IMR-90 (cell line): ENCODE data around the gene CMPK2. TPM values are rescaled to one million over a fixed set of nuclear protein-coding genes. Genes with fewer than 3 reads are reported as not detected.

ENCODE experiments used
- ATAC-seq: fragments of 200-7000 bp; cut with Tn5 transposase; 2 replicates; pipeline ENCODE4 v1.9.1; 2020; ENCODE audit warnings: low read depth, mild to moderate bottlenecking, moderate library complexity
- BruUV-seq: library from RNA; stranded (reverse); fragments of 400-500 nt; replicated peaks from 2 replicates; lab custom pipeline; 2021; lab: Mats Ljungman, UMichigan
- CTCF ChIA-PET: fragments of 300-600 bp; formaldehyde crosslinking; extraction: SDS; loops from one replicate; lab custom pipeline; 2021; ENCODE audit warnings: antibody characterized with exemption; lab: Yijun Ruan, JAX
- POLR2A ChIA-PET: fragments of 300-600 bp; sonication (Branson Sonifier 250); formaldehyde crosslinking; loops from one replicate; lab custom pipeline; 2022; ENCODE audit warnings: antibody characterized with exemption; ENCODE audit not compliant: unreplicated experiment; lab: Charles Lee
- DNase-seq: peaks from one replicate; pipeline ENCODE4 v3.0.0; 2013
- H2AFZ ChIP-seq: replicated peaks from 2 replicates; pipeline ENCODE3; 2013; ENCODE audit warnings: low read length, mild to moderate bottlenecking; ENCODE audit not compliant: poor library complexity
- H2AK5ac ChIP-seq: 2 replicates; pipeline ENCODE4 v1.6.1; 2013; ENCODE audit warnings: low read depth, low read length, inconsistent platforms
- H2AK9ac ChIP-seq: replicated peaks from 2 replicates; pipeline ENCODE3; 2013; ENCODE audit warnings: mild to moderate bottlenecking, low read depth, low read length, moderate library complexity; ENCODE audit not compliant: poor library complexity
- H2BK120ac ChIP-seq: 2 replicates; pipeline ENCODE4 v1.6.1; 2013; ENCODE audit warnings: low read depth, low read length, inconsistent platforms
- H2BK15ac ChIP-seq: 3 replicates; pipeline ENCODE4 v1.6.1; 2013; ENCODE audit warnings: low read depth, low read length, inconsistent platforms
- H2BK20ac ChIP-seq: 2 replicates; pipeline ENCODE4 v1.6.1; 2013; ENCODE audit warnings: low read depth, mild to moderate bottlenecking, inconsistent platforms, low read length, moderate library complexity
- H2BK5ac ChIP-seq: 2 replicates; pipeline ENCODE4 v1.6.1; 2013; ENCODE audit warnings: mild to moderate bottlenecking, low read depth, low read length, inconsistent platforms; ENCODE audit not compliant: poor library complexity, severe bottlenecking
- H3K14ac ChIP-seq: replicated peaks from 2 replicates; pipeline ENCODE4 v1.6.1; 2013; ENCODE audit warnings: low read depth, low read length, inconsistent platforms
- H3K18ac ChIP-seq: 2 replicates; pipeline ENCODE4 v1.6.1; 2013; ENCODE audit warnings: low read depth, low read length, control low read depth
- H3K23ac ChIP-seq: 2 replicates; pipeline ENCODE4 v1.6.1; 2013; ENCODE audit warnings: low read depth, low read length, inconsistent platforms
- H3K27ac ChIP-seq: 2 replicates; pipeline ENCODE4 v1.5.1; 2013; ENCODE audit warnings: mild to moderate bottlenecking, control low read depth, low read length; ENCODE audit not compliant: insufficient read depth
- H3K27me3 ChIP-seq: 2 replicates; pipeline ENCODE4 v1.6.1; 2013; ENCODE audit warnings: low read length; ENCODE audit not compliant: control insufficient read depth, insufficient read depth
- H3K36me3 ChIP-seq: 2 replicates; pipeline ENCODE4 v1.6.1; 2013; ENCODE audit warnings: low read length, mixed read lengths; ENCODE audit not compliant: control insufficient read depth, insufficient read depth
- H3K4ac ChIP-seq: 2 replicates; pipeline ENCODE4 v1.6.1; 2013; ENCODE audit warnings: low read depth, low read length, inconsistent platforms
- H3K4me1 ChIP-seq: 2 replicates; pipeline ENCODE4 v1.6.1; 2013; ENCODE audit warnings: low read length, mixed read lengths; ENCODE audit not compliant: control insufficient read depth, insufficient read depth
- H3K4me2 ChIP-seq: 2 replicates; pipeline ENCODE4 v1.6.1; 2013; ENCODE audit warnings: low read depth, mild to moderate bottlenecking, control low read depth, low read length, moderate library complexity
- H3K4me3 ChIP-seq: 2 replicates; pipeline ENCODE4 v1.5.1; 2013; ENCODE audit warnings: low read depth, mild to moderate bottlenecking, control low read depth, low read length, moderate library complexity; ENCODE audit not compliant: insufficient read depth
- H3K56ac ChIP-seq: 2 replicates; pipeline ENCODE4 v1.6.1; 2013; ENCODE audit warnings: low read length, inconsistent platforms; ENCODE audit not compliant: insufficient read depth; ENCODE audit errors: extremely low read depth
- H3K79me1 ChIP-seq, 2 experiments: 2 replicates each; pipeline ENCODE4 v1.6.1; 2013; ENCODE audit warnings: low read length in 2 of 2, inconsistent platforms in 1 of 2, low read depth in 1 of 2
- H3K9ac ChIP-seq: 2 replicates; pipeline ENCODE4 v1.6.1; 2013; ENCODE audit warnings: low read depth, low read length, control low read depth
- H3K9me1 ChIP-seq: 2 replicates; pipeline ENCODE4 v1.6.1; 2013; ENCODE audit warnings: low read length, inconsistent platforms; ENCODE audit not compliant: insufficient read depth
- H3K9me3 ChIP-seq: 2 replicates; pipeline ENCODE4 v1.6.1; 2013; ENCODE audit warnings: low read length; ENCODE audit not compliant: control insufficient read depth, insufficient read depth
- H4K20me1 ChIP-seq: 2 replicates; pipeline ENCODE4 v1.6.1; 2013; ENCODE audit warnings: low read length, inconsistent platforms; ENCODE audit not compliant: insufficient read depth
- H4K5ac ChIP-seq: 2 replicates; pipeline ENCODE4 v1.6.1; 2013; ENCODE audit warnings: mild to moderate bottlenecking, low read depth, low read length, control low read depth
- H4K8ac ChIP-seq, 2 experiments: 2 replicates each; pipeline ENCODE4 v1.6.1; 2013; ENCODE audit warnings: low read depth in 2 of 2, low read length in 2 of 2, control low read depth in 1 of 2, inconsistent platforms in 1 of 2
- H4K91ac ChIP-seq: 2 replicates; pipeline ENCODE4 v1.6.1; 2013; ENCODE audit warnings: low read depth, low read length, inconsistent platforms; ENCODE audit not compliant: insufficient read depth
- BHLHE40 ChIP-seq: fragments of 150-350 bp; IDR thresholded peaks from 2 replicates; pipeline ENCODE4 v1.6.1; 2016; ENCODE audit warnings: mild to moderate bottlenecking, low read depth, low read length
- CEBPB ChIP-seq: IDR thresholded peaks from 2 replicates; pipeline ENCODE4 v1.6.1; 2012; ENCODE audit warnings: low read depth, low read length, improper control_type of control experiment
- CHD1 ChIP-seq: IDR thresholded peaks from 2 replicates; pipeline ENCODE4 v1.6.1; 2012; ENCODE audit warnings: low read depth, low read length, improper control_type of control experiment
- CTCF ChIP-seq: conservative IDR thresholded peaks from 2 replicates; pipeline ENCODE4 v1.5.1; 2012; ENCODE audit warnings: mild to moderate bottlenecking, low read depth, low read length, improper control_type of control experiment
- FOS ChIP-seq: fragments of 150-350 bp; IDR thresholded peaks from 2 replicates; pipeline ENCODE4 v1.6.1; 2016; ENCODE audit warnings: low read depth, low read length
- MAFK ChIP-seq: IDR thresholded peaks from 2 replicates; pipeline ENCODE4 v1.6.1; 2012; ENCODE audit warnings: low read depth, low read length, improper control_type of control experiment
- MXI1 ChIP-seq: IDR thresholded peaks from 2 replicates; pipeline ENCODE4 v1.6.1; 2012; ENCODE audit warnings: low read depth, mild to moderate bottlenecking, low read length, moderate library complexity, borderline replicate concordance
- NFE2L2 ChIP-seq: fragments of 150-350 bp; IDR thresholded peaks from 2 replicates; pipeline ENCODE4 v1.6.1; 2016; ENCODE audit warnings: low read depth, mild to moderate bottlenecking, low read length
- POLR2A ChIP-seq: IDR thresholded peaks from 2 replicates; pipeline ENCODE4 v1.6.1; 2012; ENCODE audit warnings: mild to moderate bottlenecking, low read depth, low read length
- RAD21 ChIP-seq: IDR thresholded peaks from 2 replicates; pipeline ENCODE4 v1.6.1; 2012; ENCODE audit warnings: low read length, improper control_type of control experiment
- RCOR1 ChIP-seq: IDR thresholded peaks from 2 replicates; pipeline ENCODE4 v1.6.1; 2012; ENCODE audit warnings: mild to moderate bottlenecking, low read length, improper control_type of control experiment; ENCODE audit not compliant: insufficient replicate concordance
- RFX5 ChIP-seq: IDR thresholded peaks from 2 replicates; pipeline ENCODE4 v1.8.0; 2012; ENCODE audit warnings: low read depth, mild to moderate bottlenecking, low read length, moderate library complexity
- SMC3 ChIP-seq: fragments of 150-350 bp; IDR thresholded peaks from 2 replicates; pipeline ENCODE4 v1.6.1; 2016; ENCODE audit warnings: low read depth, mild to moderate bottlenecking, antibody characterized with exemption, low read length, moderate library complexity
- USF2 ChIP-seq: fragments of 150-350 bp; IDR thresholded peaks from 2 replicates; pipeline ENCODE4 v1.6.1; 2017; ENCODE audit warnings: mild to moderate bottlenecking, antibody characterized with exemption, low read length, low read depth
- WGBS, 2 experiments: methylation state at CpG; one replicate each; pipeline versions ENCODE4 v1.1.5 to v1.1.7; 2013; ENCODE audit warnings: missing lambda C conversion rate in 2 of 2; ENCODE audit not compliant: insufficient read length in 1 of 2; ENCODE audit errors: extremely low coverage in 2 of 2; 5-methylcytosine and 5-hydroxymethylcytosine counted together
- dilution Hi-C: fragments of 300-500 bp; cut with HindIII; formaldehyde crosslinking; loops from one replicate; pipeline ENCODE4 v1.14.3; 2018; ENCODE audit warnings: low sequenced_read_pairs; ENCODE audit not compliant: unreplicated experiment
- in situ Hi-C: fragments of 300-500 bp; cut with MboI; formaldehyde crosslinking; loops from 3 replicates; pipeline ENCODE4 v1.14.3; 2019; ENCODE audit warnings: low sequenced_read_pairs, inconsistent platforms, mixed read lengths
- intact Hi-C: fragments of 100-400 bp; cut with micrococcal nuclease; formaldehyde crosslinking; loops from 2 replicates; pipeline ENCODE4 v1.10.0; 2022
- polyA plus RNA-seq, 3 experiments: library from polyadenylated mRNA; depleted of rRNA; stranded (reverse); fragments of >200 nt; gene quantifications; 2 replicates each; pipeline ENCODE4 v1.2.3, GENCODE V29; 2012; ENCODE audit warnings: low replicate concordance in 1 of 3
- total RNA-seq: library from RNA; depleted of rRNA; stranded (reverse); fragments of >200 nt; gene quantifications from 2 replicates; pipeline ENCODE4 v1.2.3, GENCODE V29; 2012

The CMPK2 gene
- total and polyA plus RNA-seq, 2 of the 4 experiments (the other 2 are of a cell fraction), result 0.03 to 0.18 TPM

GRCh38 chr2:6888724-6889123 is 23.0 kb upstream of the CMPK2 start:
- Histone ChIP-seq H4K8ac (no peak overlapping the region), H3K4me2 (no peak overlapping the region), H4K91ac (no peak overlapping the region), H2AK5ac (no peak overlapping the region), H2BK20ac (no peak overlapping the region), H3K14ac (no peak overlapping the region), H3K4me3 (no peak overlapping the region), H3K23ac (no peak overlapping the region), H3K56ac (no peak overlapping the region), H3K9ac (no peak overlapping the region), H3K9me1 (no peaks in the 10 kb centered on the region), H3K18ac (no peak overlapping the region), H2BK120ac (no peak overlapping the region), H2AK9ac (no peak overlapping the region), H3K27me3 (no peaks in the 10 kb centered on the region), H2AFZ (no peak overlapping the region), H3K27ac (no peak overlapping the region), H3K79me1 (no peaks in the 10 kb centered on the region), H4K5ac (no peak overlapping the region), H3K9me3 (no peaks in the 10 kb centered on the region), H3K4me1 (no peaks in the 10 kb centered on the region), H2BK5ac (no peak overlapping the region), H3K36me3 (no peaks in the 10 kb centered on the region), H2BK15ac (no peak overlapping the region), H4K20me1 (no peaks in the 10 kb centered on the region), H3K4ac (no peak overlapping the region)
- intact Hi-C loops (no loop called here), in situ Hi-C loops (no loop called here), dilution Hi-C loops (no loop called here)
- no TSS peak for BruUV-seq
- no CpG with 5 or more reads among the region's 4 CpGs for WGBS, 2 experiments
- CTCF ChIA-PET, result no interaction called here
- ATAC-seq (no peak), DNase-seq (no peak)
- POLR2A ChIA-PET, result no interaction called here
- TF ChIP-seq CHD1, result no peak
- TF ChIP-seq NFE2L2, result no peak
- no peak for TF ChIP-seq RCOR1
- TF ChIP-seq MXI1, result no peak
- no peak for TF ChIP-seq CTCF
- no peak for TF ChIP-seq MAFK
- TF ChIP-seq POLR2A, result no peak
- TF ChIP-seq SMC3, result no peak
- no peak for TF ChIP-seq FOS
- TF ChIP-seq RFX5, result no peak
- TF ChIP-seq RAD21, result no peak
- TF ChIP-seq BHLHE40, result no peak
- no peak for TF ChIP-seq USF2
- TF ChIP-seq CEBPB, result no peak
